ENCODE results near the gene C10orf88. TPM values are rescaled to one million over a fixed set of nuclear protein-coding genes. Genes with fewer than 3 reads are reported as not detected.

The C10orf88 gene
- 7.7 and 8.0 TPM in 2 replicates for total RNA-seq

GRCh38 chr10:122953902-122954730 is at the start of gene C10orf88:
Gene C10orf88, minus strand, starts transcription at chr10:122954227. Its CDS starts 49 bp downstream, at chr10:122954178.

GRCh38 chr10:122980209-122981065 is 26.4 kb upstream of the C10orf88 start, which contains the start of gene PSTK:
Gene PSTK, plus strand, starts transcription at chr10:122980401. Its CDS starts 79 bp downstream, at chr10:122980480.

GRCh38 chr10:122910310-122910709 is 43.7 kb downstream of the C10orf88 start, which contains the start of gene FAM24A:
Gene FAM24A, plus strand, starts transcription at chr10:122910610. Its CDS starts 1,025 bp downstream, at chr10:122911635.

Other genes starting within 250 kb of the C10orf88 start
- 0.48 and 0.64 TPM in 2 replicates for gene CUZD1, start 108.4 kb downstream of the C10orf88 start, total RNA-seq
- gene FAM24B, start 74.6 kb downstream of the C10orf88 start, total RNA-seq = 3.6 and 4.1 TPM in 2 replicates
- not detected in 2 replicates for gene FAM24A, start 43.6 kb downstream of the C10orf88 start, total RNA-seq
- gene PSTK, start 26.2 kb upstream of the C10orf88 start, total RNA-seq = 3.6 and 4.7 TPM in 2 replicates
- gene IKZF5, start 54.6 kb upstream of the C10orf88 start, total RNA-seq = 1.4 and 4.5 TPM in 2 replicates
- 1.9 and 3.2 TPM in 2 replicates for gene ACADSB, start 54.8 kb upstream of the C10orf88 start, total RNA-seq
- gene HMX3, start 181.7 kb upstream of the C10orf88 start, total RNA-seq = not detected in 2 replicates
- not detected in 2 replicates for gene HMX2, start 193.9 kb upstream of the C10orf88 start, total RNA-seq
- 123 and 160 TPM in 2 replicates for gene BUB3, start 200.2 kb upstream of the C10orf88 start, total RNA-seq

All from tracheal epithelial cell (primary cell).